HepG2 (cell line): ENCODE measurements around the gene LBX2. TPM values are rescaled to one million over a fixed set of nuclear protein-coding genes. Genes with fewer than 3 reads are reported as not detected.

ENCODE experiments used
- BHLHE40 ChIP-seq: IDR thresholded peaks from 2 replicates; pipeline ENCODE4 v1.6.1; 2011; ENCODE audit warnings: low read length, improper control_type of control experiment
- CAMTA2 ChIP-seq: sonication (generic); formaldehyde crosslinking; IDR thresholded peaks from 2 replicates; pipeline ENCODE4 v1.4.0; 2020; ENCODE audit warnings: mild to moderate bottlenecking, missing genetic modification reagents, borderline replicate concordance
- CBX2 ChIP-seq, 2 experiments: fragments of 200-600 bp in 1 of 2; sonication (generic); formaldehyde crosslinking in 1 of 2; IDR thresholded peaks; 2 replicates each; pipeline versions ENCODE4 v1.7.0 to v1.8.1; 2018 to 2022; ENCODE audit warnings: low read depth in 2 of 2, low read length in 1 of 2, mild to moderate bottlenecking in 1 of 2, missing genetic modification reagents in 1 of 2
- CREB1 ChIP-seq, 2 experiments: fragments of 450-650 bp in 1 of 2; IDR thresholded peaks; 2 replicates each; pipeline ENCODE4 v1.6.1; 2016 to 2017; ENCODE audit warnings: control low read depth in 1 of 2, mild to moderate bottlenecking in 1 of 2, missing compliant biosample characterization in 1 of 2, missing genetic modification characterization in 1 of 2
- EED ChIP-seq: sonication (generic); formaldehyde crosslinking; IDR thresholded peaks from 2 replicates; pipeline ENCODE4 v1.5.0; 2020; ENCODE audit warnings: mild to moderate bottlenecking, missing genetic modification reagents
- HMGA1 ChIP-seq: sonication (generic); formaldehyde crosslinking; conservative IDR thresholded peaks from 2 replicates; pipeline ENCODE4 v1.4.0; 2020; ENCODE audit warnings: missing genetic modification reagents
- KDM5A ChIP-seq: fragments of 200-600 bp; sonication (generic); IDR thresholded peaks from 2 replicates; pipeline ENCODE4 v1.7.0; 2018; ENCODE audit warnings: antibody characterized with exemption, mild to moderate bottlenecking, low read length, borderline replicate concordance
- MYNN ChIP-seq: sonication (generic); formaldehyde crosslinking; IDR thresholded peaks from 2 replicates; pipeline ENCODE4 v1.4.0; 2020; ENCODE audit warnings: mild to moderate bottlenecking, low read depth, missing genetic modification reagents
- TRIM24 ChIP-seq: sonication (generic); formaldehyde crosslinking; IDR thresholded peaks from 2 replicates; pipeline ENCODE4 v1.8.0; 2022; ENCODE audit warnings: mild to moderate bottlenecking, missing genetic modification reagents
- ZBTB20 ChIP-seq: sonication (generic); formaldehyde crosslinking; IDR thresholded peaks from 2 replicates; pipeline ENCODE4 v1.8.1; 2023; ENCODE audit warnings: missing genetic modification reagents, low read depth, mild to moderate bottlenecking, borderline replicate concordance
- ZNF280D ChIP-seq: sonication (generic); formaldehyde crosslinking; IDR thresholded peaks from 2 replicates; pipeline ENCODE4 v1.5.1; 2020; ENCODE audit warnings: mild to moderate bottlenecking, missing genetic modification reagents
- ZNF451 ChIP-seq: sonication (generic); formaldehyde crosslinking; IDR thresholded peaks from 2 replicates; pipeline ENCODE4 v1.5.0; 2020; ENCODE audit warnings: mild to moderate bottlenecking, missing genetic modification reagents
- ZNF781 ChIP-seq: sonication (generic); formaldehyde crosslinking; IDR thresholded peaks from 2 replicates; pipeline ENCODE4 v1.5.1; 2020; ENCODE audit warnings: borderline replicate concordance, mild to moderate bottlenecking, missing genetic modification reagents; ENCODE audit errors: not compliant biosample characterization
- polyA plus RNA-seq, 8 experiments: library from polyadenylated mRNA; depleted of rRNA in 3 of 8; stranded (reverse) in 7 of 8; unstranded in 1 of 8; fragments of >200 nt; fragmentation: Illumina TruSeq in 4 of 8; extraction: Trizol in 4 of 8; gene quantifications; 2 replicates each; pipeline versions ENCODE4 v1.2.1 to v1.2.3, GENCODE V29; 2011 to 2016; ENCODE audit warnings: low read depth in 4 of 8, missing spikeins in 1 of 8, mixed read lengths in 1 of 8; ENCODE audit not compliant: insufficient read depth in 1 of 8
- total RNA-seq, 5 experiments: library from RNA; depleted of rRNA; stranded (reverse); fragments of >200 nt; fragmentation: Illumina TruSeq; extraction: Trizol; gene quantifications; 2 replicates each; pipeline ENCODE4 v1.2.3, GENCODE V29; 2016; ENCODE audit warnings: low read depth in 1 of 5
- TF ChIP-seq, protein P1 (sequence below): sonication (generic); formaldehyde crosslinking; IDR thresholded peaks from 2 replicates; pipeline ENCODE4 v1.4.0; 2020; ENCODE audit warnings: missing genetic modification reagents, borderline replicate concordance

LBX2 gene
- total and polyA plus RNA-seq, 2 of the 13 experiments (the other 11 are each of a cell fraction or from before 2014, with no cell fraction given): 6.4 to 8.1 TPM

DNA sequence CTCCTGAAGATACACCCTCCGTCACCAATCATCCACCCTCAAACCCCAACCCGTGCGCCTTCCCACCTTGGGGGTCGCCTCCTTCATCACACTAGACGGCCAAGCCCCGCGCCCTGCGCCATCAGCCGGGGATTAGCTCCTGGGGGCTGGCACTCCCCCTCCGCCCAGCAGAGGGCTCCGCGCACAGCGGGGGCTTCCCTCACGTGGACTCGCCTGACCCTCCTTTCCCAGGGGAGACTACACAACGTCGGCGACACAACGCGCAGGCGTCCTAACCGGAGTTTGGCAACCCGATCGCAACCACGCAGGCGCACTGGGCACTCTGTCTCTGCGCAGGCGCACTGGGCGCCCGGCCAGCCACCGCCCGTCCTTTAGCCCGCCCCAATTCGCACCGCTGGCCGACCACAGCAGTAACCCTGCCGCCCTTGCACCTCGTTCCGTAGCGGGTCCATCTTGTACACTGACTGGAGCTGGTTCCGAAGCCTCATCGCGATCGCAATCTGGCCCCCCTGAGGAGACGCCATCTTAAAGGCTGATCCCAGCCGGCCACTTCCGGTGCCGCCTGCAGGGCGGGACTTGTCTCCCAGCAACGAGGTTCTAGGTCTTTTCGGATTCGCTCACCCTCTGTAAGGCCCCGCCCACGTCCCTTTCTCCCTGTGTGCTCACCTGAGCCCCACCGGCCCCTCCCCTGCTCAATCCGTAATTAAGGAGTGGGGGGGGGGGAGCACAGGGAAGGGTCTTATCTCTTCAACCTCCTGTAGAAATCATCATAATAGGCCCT, 7.9 kb upstream of the LBX2 start, which contains the start of gene PCGF1 (continued):
- TF ChIP-seq CREB1 (IDR thresholded peaks at IDR 0.05) (0 out of 2 replicates have a peak, but pooled peaks have one; percentile 44), CREB1 (CRISPR knock-in tag; IDR thresholded peaks at IDR 0.05) (peak; percentile 73), ZBTB20 (CRISPR knock-in tag) (peak; percentile 84; the same call in 1 of the 2 replicates), HMGA1 (no peak), BHLHE40 (peak; percentile 87), MYNN (no peak), ZNF280D (CRISPR knock-in tag) (peak; percentile 74; the same call in 1 of the 2 replicates), CAMTA2 (no peak; the same call in 1 of the 2 replicates), ZNF781 (CRISPR knock-in tag) (peak; percentile 35), ZNF451 (peak; percentile 98), CBX2 (IDR thresholded peaks at IDR 0.05; ENCODE audit: low read depth, low read length) (no peak), CBX2 (CRISPR knock-in tag; IDR thresholded peaks at IDR 0.05; ENCODE audit: low read depth) (0 out of 2 replicates have a peak, but pooled peaks have one; percentile 35), TRIM24 (no peak), EED (CRISPR knock-in tag) (peak; percentile 91), KDM5A (peak; percentile 88; the same call in 1 of the 2 replicates)
- TF ChIP-seq, protein P1, sequence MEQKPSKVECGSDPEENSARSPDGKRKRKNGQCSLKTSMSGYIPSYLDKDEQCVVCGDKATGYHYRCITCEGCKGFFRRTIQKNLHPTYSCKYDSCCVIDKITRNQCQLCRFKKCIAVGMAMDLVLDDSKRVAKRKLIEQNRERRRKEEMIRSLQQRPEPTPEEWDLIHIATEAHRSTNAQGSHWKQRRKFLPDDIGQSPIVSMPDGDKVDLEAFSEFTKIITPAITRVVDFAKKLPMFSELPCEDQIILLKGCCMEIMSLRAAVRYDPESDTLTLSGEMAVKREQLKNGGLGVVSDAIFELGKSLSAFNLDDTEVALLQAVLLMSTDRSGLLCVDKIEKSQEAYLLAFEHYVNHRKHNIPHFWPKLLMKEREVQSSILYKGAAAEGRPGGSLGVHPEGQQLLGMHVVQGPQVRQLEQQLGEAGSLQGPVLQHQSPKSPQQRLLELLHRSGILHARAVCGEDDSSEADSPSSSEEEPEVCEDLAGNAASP (CRISPR knock-in tag): peak; percentile 97
